ENCODE results near the gene MERTK.
A peak's percentile ranks its signal among the peaks of the same experiment; 100 is the strongest.
"Not testable (repeated sequence)": the region's sequence is repeated elsewhere in the genome, so short reads cannot be mapped to it uniquely, and the experiment has no call there.

Gene MERTK

GRCh38 chr2:111909997-111910396 is 11.6 kb downstream of the MERTK start:
- not testable (repeated sequence) for H3K79me2 ChIP-seq (ENCODE audit: control insufficient read depth, insufficient read depth, low read length, poor library complexity); H3K4me3 ChIP-seq (ENCODE audit: low read depth, low read length); H3K4ac ChIP-seq (ENCODE audit: low read depth, low read length); H3K18ac ChIP-seq (ENCODE audit: low read length); H3K79me1 ChIP-seq (ENCODE audit: low read length); H3K36me3 ChIP-seq (ENCODE audit: control insufficient read depth in 1 of 2, insufficient read depth in 2 of 2, low read length in 2 of 2); H2BK5ac ChIP-seq (ENCODE audit: low read depth, low read length, poor library complexity); DNase-seq; H3K4me2 ChIP-seq (ENCODE audit: low read length); H3K27ac ChIP-seq (ENCODE audit: low read depth, low read length); H4K8ac ChIP-seq (ENCODE audit: low read depth, low read length); H4K91ac ChIP-seq (ENCODE audit: low read depth, low read length); H4K12ac ChIP-seq (ENCODE audit: low read depth, low read length); H3K27me3 ChIP-seq (ENCODE audit: insufficient read depth, low read length); H3K23ac ChIP-seq (ENCODE audit: low read length); H3K9ac ChIP-seq (ENCODE audit: low read length); H2AK5ac ChIP-seq (ENCODE audit: low read length); H2AFZ ChIP-seq (ENCODE audit: insufficient read depth, low read length, poor library complexity); H3K9me3 ChIP-seq (ENCODE audit: insufficient read depth, low read depth, low read length); H3K14ac ChIP-seq (ENCODE audit: low read length); H2BK12ac ChIP-seq (ENCODE audit: low read length); H2BK120ac ChIP-seq (ENCODE audit: insufficient read depth, low read length, poor library complexity)
- WGBS (ENCODE audit: extremely low coverage, insufficient coverage, insufficient read length): no CpG with 5 or more reads among the region's 4 CpGs
- H3K4me1 ChIP-seq (ENCODE audit: control insufficient read depth in 1 of 2, insufficient read depth in 2 of 2, low read length in 2 of 2): peaks cover 6 to 13% of the 10 kb centered on the region in 2 experiments

- Histone ChIP-seq H2AK5ac (ENCODE audit: low read length) (no peak overlapping the region), H3K4me3 (ENCODE audit: low read depth, low read length) (no peak overlapping the region)
- WGBS (ENCODE audit: extremely low coverage, insufficient coverage, insufficient read length): no CpG with 5 or more reads among the region's 2 CpGs
These were observed 12.3 kb downstream of the MERTK start for GRCh38 chr2:111910609-111911277.

GRCh38 chr2:111911295-111911977 is 13.0 kb downstream of the MERTK start:
- WGBS (ENCODE audit: extremely low coverage, insufficient coverage, insufficient read length): no CpG with 5 or more reads among the region's 7 CpGs
- not testable (repeated sequence) for H3K27ac ChIP-seq (ENCODE audit: low read depth, low read length); H2BK120ac ChIP-seq (ENCODE audit: insufficient read depth, low read length, poor library complexity); H4K91ac ChIP-seq (ENCODE audit: low read depth, low read length); H3K18ac ChIP-seq (ENCODE audit: low read length); H2BK12ac ChIP-seq (ENCODE audit: low read length); H2BK5ac ChIP-seq (ENCODE audit: low read depth, low read length, poor library complexity); H4K12ac ChIP-seq (ENCODE audit: low read depth, low read length); H3K4ac ChIP-seq (ENCODE audit: low read depth, low read length); H3K4me2 ChIP-seq (ENCODE audit: low read length); H3K36me3 ChIP-seq (ENCODE audit: control insufficient read depth in 1 of 2, insufficient read depth in 2 of 2, low read length in 2 of 2); H3K9ac ChIP-seq (ENCODE audit: low read length); H3K4me3 ChIP-seq (ENCODE audit: low read depth, low read length); H2AK5ac ChIP-seq (ENCODE audit: low read length); H2AFZ ChIP-seq (ENCODE audit: insufficient read depth, low read length, poor library complexity); H3K79me2 ChIP-seq (ENCODE audit: control insufficient read depth, insufficient read depth, low read length, poor library complexity); H3K79me1 ChIP-seq (ENCODE audit: low read length); H4K8ac ChIP-seq (ENCODE audit: low read depth, low read length); H3K14ac ChIP-seq (ENCODE audit: low read length); DNase-seq; H3K9me3 ChIP-seq (ENCODE audit: insufficient read depth, low read depth, low read length); H3K23ac ChIP-seq (ENCODE audit: low read length); H3K27me3 ChIP-seq (ENCODE audit: insufficient read depth, low read length)
- H3K4me1 ChIP-seq (ENCODE audit: control insufficient read depth in 1 of 2, insufficient read depth in 2 of 2, low read length in 2 of 2): peaks cover 6 to 11% of the 10 kb centered on the region in 2 experiments

More at GRCh38 chr2:111910609-111911277, 12.3 kb downstream of the MERTK start:
- Histone ChIP-seq H3K79me2 (ENCODE audit: control insufficient read depth, insufficient read depth, low read length, poor library complexity) (no peaks in the 10 kb centered on the region), H3K9ac (ENCODE audit: low read length) (no peak overlapping the region), H2BK120ac (ENCODE audit: insufficient read depth, low read length, poor library complexity) (no peak overlapping the region), H3K4me1 (ENCODE audit: control insufficient read depth in 1 of 2, insufficient read depth in 2 of 2, low read length in 2 of 2) (peaks cover 6 to 13% of the 10 kb centered on the region in 2 experiments), H3K36me3 (ENCODE audit: control insufficient read depth in 1 of 2, insufficient read depth in 2 of 2, low read length in 2 of 2) (no peaks in the 10 kb centered on the region), H2BK5ac (ENCODE audit: low read depth, low read length, poor library complexity) (no peak overlapping the region), H2AFZ (ENCODE audit: insufficient read depth, low read length, poor library complexity) (no peak overlapping the region), H4K8ac (ENCODE audit: low read depth, low read length) (no peak overlapping the region), H4K91ac (ENCODE audit: low read depth, low read length) (no peak overlapping the region), H3K23ac (ENCODE audit: low read length) (no peak overlapping the region), H3K4me2 (ENCODE audit: low read length) (no peak overlapping the region), H3K18ac (ENCODE audit: low read length) (no peak overlapping the region), H3K27ac (ENCODE audit: low read depth, low read length) (no peak overlapping the region), H4K12ac (ENCODE audit: low read depth, low read length) (no peak overlapping the region), H3K9me3 (ENCODE audit: insufficient read depth, low read depth, low read length) (no peaks in the 10 kb centered on the region), H2BK12ac (ENCODE audit: low read length) (no peak overlapping the region), H3K79me1 (ENCODE audit: low read length) (no peaks in the 10 kb centered on the region), H3K27me3 (ENCODE audit: insufficient read depth, low read length) (no peaks in the 10 kb centered on the region), H3K14ac (ENCODE audit: low read length) (no peak overlapping the region), H3K4ac (ENCODE audit: low read depth, low read length) (no peak overlapping the region)
- DNase-seq: no peak

DNA sequence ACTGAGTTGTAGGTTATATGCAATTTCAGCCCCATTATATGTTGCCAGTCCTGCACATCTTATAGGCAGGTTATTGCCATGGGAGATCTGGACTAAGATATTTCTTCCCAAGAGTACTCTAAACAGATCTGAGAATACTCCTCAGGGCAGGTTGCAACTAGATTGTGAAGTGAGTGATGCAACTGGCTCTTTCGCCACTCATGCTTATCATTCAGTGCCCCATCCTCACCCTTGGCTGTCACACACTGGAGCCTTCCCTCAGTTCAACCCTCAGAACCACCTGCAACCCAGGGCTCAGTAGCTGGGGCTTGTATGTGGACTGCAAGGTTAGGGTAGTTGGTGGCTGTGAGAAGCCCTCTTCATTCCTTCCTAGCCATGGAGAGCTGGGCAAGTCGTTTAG is 14.1 kb downstream of the MERTK start:
- H3K14ac ChIP-seq (ENCODE audit: low read length): no peak overlapping the region
- no peak overlapping the region for H4K8ac ChIP-seq (ENCODE audit: low read depth, low read length)
- H4K91ac ChIP-seq (ENCODE audit: low read depth, low read length): no peak overlapping the region
- peak overlapping the region; percentile 6 for H2BK12ac ChIP-seq (ENCODE audit: low read length)
- H3K27me3 ChIP-seq (ENCODE audit: insufficient read depth, low read length): no peaks in the 10 kb centered on the region
- no peak overlapping the region for H2AK5ac ChIP-seq (ENCODE audit: low read length)
- no peak overlapping the region for H4K12ac ChIP-seq (ENCODE audit: low read depth, low read length)
- H3K4ac ChIP-seq (ENCODE audit: low read depth, low read length): no peak overlapping the region
- no peaks in the 10 kb centered on the region for H3K79me2 ChIP-seq (ENCODE audit: control insufficient read depth, insufficient read depth, low read length, poor library complexity)
- no peak overlapping the region for H2AFZ ChIP-seq (ENCODE audit: insufficient read depth, low read length, poor library complexity)
- no peak overlapping the region for H2BK120ac ChIP-seq (ENCODE audit: insufficient read depth, low read length, poor library complexity)
- no peak overlapping the region for H3K4me2 ChIP-seq (ENCODE audit: low read length)
- no peak overlapping the region for H3K4me3 ChIP-seq (ENCODE audit: low read depth, low read length)
- H2BK5ac ChIP-seq (ENCODE audit: low read depth, low read length, poor library complexity): no peak overlapping the region
- DNase-seq: peak; percentile 69 to 76
- H3K79me1 ChIP-seq (ENCODE audit: low read length): no peaks in the 10 kb centered on the region
- H3K4me1 ChIP-seq (ENCODE audit: control insufficient read depth in 1 of 2, insufficient read depth in 2 of 2, low read length in 2 of 2): peaks cover 4 to 11% of the 10 kb centered on the region in 2 experiments
- H3K18ac ChIP-seq (ENCODE audit: low read length): no peak overlapping the region
- peaks cover 0 to 1% of the 10 kb centered on the region in 2 experiments for H3K36me3 ChIP-seq (ENCODE audit: control insufficient read depth in 1 of 2, insufficient read depth in 2 of 2, low read length in 2 of 2)
- WGBS (ENCODE audit: extremely low coverage, insufficient coverage, insufficient read length): no CpG with 5 or more reads among the region's 2 CpGs
- no peaks in the 10 kb centered on the region for H3K9me3 ChIP-seq (ENCODE audit: insufficient read depth, low read depth, low read length)
- no peak overlapping the region for H3K9ac ChIP-seq (ENCODE audit: low read length)
- no peak overlapping the region for H3K27ac ChIP-seq (ENCODE audit: low read depth, low read length)
- H3K23ac ChIP-seq (ENCODE audit: low read length): no peak overlapping the region

All from trophoblast cell (in vitro differentiated cells and primary cell).